K562 (cell line): Measurements from ENCODE around the gene NXF1. TPM values are rescaled to one million over a fixed set of nuclear protein-coding genes. Genes with fewer than 3 reads are reported as not detected.

Source experiments
- ATF7 ChIP-seq: fragments of 450-650 bp; IDR thresholded peaks from 2 replicates; pipeline ENCODE4 v1.7.1; 2014; ENCODE audit warnings: mild to moderate bottlenecking, moderate library complexity
- BRD4 ChIP-seq: fragments of 200-600 bp; sonication (generic); IDR thresholded peaks from 2 replicates; pipeline ENCODE4 v1.6.1; 2017; ENCODE audit warnings: inconsistent platforms
- CCNT2 ChIP-seq: IDR thresholded peaks from 2 replicates; pipeline ENCODE4 v1.6.1; 2011; ENCODE audit warnings: borderline replicate concordance, low read depth, mild to moderate bottlenecking, moderate library complexity, mixed read lengths, low read length; ENCODE audit not compliant: insufficient read length; ENCODE audit errors: extremely low read depth
- CHD2 ChIP-seq: IDR thresholded peaks from 2 replicates; pipeline ENCODE4 v1.6.1; 2011; ENCODE audit warnings: low read depth, low read length
- CREM ChIP-seq: IDR thresholded peaks from 2 replicates; pipeline ENCODE4 v1.6.1; 2014; ENCODE audit warnings: antibody characterized with exemption, low read depth
- HBP1 ChIP-seq: fragments of 450-650 bp; formaldehyde crosslinking; IDR thresholded peaks from 2 replicates; pipeline ENCODE4 v1.4.0; 2022; ENCODE audit warnings: missing genetic modification characterization
- HMBOX1 ChIP-seq: sonication (generic); IDR thresholded peaks from 2 replicates; pipeline ENCODE4 v1.6.1; 2016
- NBN ChIP-seq: fragments of 450-650 bp; IDR thresholded peaks from 2 replicates; pipeline ENCODE4 v1.6.1; 2016; ENCODE audit warnings: low read depth, mild to moderate bottlenecking
- OTX1 ChIP-seq: fragments of 450-650 bp; formaldehyde crosslinking; IDR thresholded peaks from 2 replicates; pipeline ENCODE4 v1.4.0; 2022; ENCODE audit warnings: mild to moderate bottlenecking
- PHB2 ChIP-seq: fragments of 450-650 bp; IDR thresholded peaks from 2 replicates; pipeline ENCODE4 v1.6.1; 2017; ENCODE audit warnings: low read depth
- SIX5 ChIP-seq, 2 experiments: IDR thresholded peaks; 2 replicates each; pipeline ENCODE4 v1.6.1; 2011; ENCODE audit warnings: low read length in 2 of 2, borderline replicate concordance in 1 of 2, low read depth in 1 of 2, mild to moderate bottlenecking in 1 of 2, moderate library complexity in 1 of 2; ENCODE audit not compliant: insufficient read depth in 1 of 2
- SREBF1 ChIP-seq: fragments of 150-350 bp; IDR thresholded peaks from 2 replicates; pipeline ENCODE4 v1.6.1; 2014; ENCODE audit warnings: antibody characterized with exemption, low read depth, low read length, borderline replicate concordance
- THAP7 ChIP-seq: fragments of 250-450 bp; sonication (Bioruptor Pico); IDR thresholded peaks from 2 replicates; pipeline ENCODE4 v1.5.0; 2021
- USF1 ChIP-seq: sonication (generic); formaldehyde crosslinking; IDR thresholded peaks from 2 replicates; pipeline ENCODE4 v1.9.0; 2022; ENCODE audit warnings: mild to moderate bottlenecking, missing genetic modification reagents
- XRCC3 ChIP-seq: fragments of 450-650 bp; IDR thresholded peaks from 2 replicates; pipeline ENCODE4 v1.6.1; 2017; ENCODE audit warnings: mild to moderate bottlenecking, moderate library complexity
- YY1 ChIP-seq, 3 experiments: IDR thresholded peaks; 2 replicates each; pipeline ENCODE4 v1.6.1; 2011; ENCODE audit warnings: low read length in 2 of 3, mild to moderate bottlenecking in 2 of 3, moderate library complexity in 2 of 3, borderline replicate concordance in 1 of 3, control low read depth in 1 of 3, low read depth in 1 of 3; ENCODE audit not compliant: insufficient read depth in 3 of 3, insufficient replicate concordance in 2 of 3, control insufficient read depth in 1 of 3, insufficient read length in 1 of 3; ENCODE audit errors: extremely low read depth in 1 of 3
- ZC3H4 ChIP-seq: sonication (generic); formaldehyde crosslinking; IDR thresholded peaks from 2 replicates; pipeline ENCODE4 v1.9.0; 2021; ENCODE audit warnings: missing genetic modification reagents, borderline replicate concordance
- ZFX ChIP-seq: sonication (generic); formaldehyde crosslinking; IDR thresholded peaks from 2 replicates; pipeline ENCODE4 v1.8.0; 2022; ENCODE audit warnings: mild to moderate bottlenecking, missing genetic modification reagents, moderate library complexity
- polyA plus RNA-seq, 8 experiments: library from polyadenylated mRNA; depleted of rRNA in 4 of 8; stranded (reverse) in 5 of 8; unstranded in 3 of 8; fragments of >200 nt; fragmentation: Nextera tagmentation in 2 of 8; fragmentation: Illumina TruSeq in 1 of 8; extraction: Ambion mirVana in 2 of 8; extraction: Trizol in 1 of 8; gene quantifications; 2 replicates each; pipeline versions ENCODE4 v1.2.1 to v1.2.3, GENCODE V29; 2011 to 2014; ENCODE audit warnings: inconsistent platforms in 1 of 8, missing spikeins in 1 of 8
- total RNA-seq, 7 experiments: library from RNA; depleted of rRNA in 6 of 7; stranded (reverse); fragments of >200 nt in 6 of 7; fragmentation: Illumina TruSeq in 2 of 7; extraction: Trizol in 2 of 7; gene quantifications; 2 replicates each; pipeline versions ENCODE4 v1.2.1 to v1.2.3, GENCODE V29; 2011 to 2021; ENCODE audit warnings: low replicate concordance in 1 of 7
- TF ChIP-seq, protein P1 (sequence below): sonication (generic); formaldehyde crosslinking; IDR thresholded peaks from 2 replicates; pipeline ENCODE4 v1.8.0; 2022; ENCODE audit warnings: mild to moderate bottlenecking, missing genetic modification reagents

The NXF1 gene
- total and polyA plus RNA-seq, 9 of the 15 experiments (the other 6 are each of a cell fraction or from before 2014, with no cell fraction given), result 18.1 to 98.3 (median 35.8) TPM

GRCh38 chr11:62791501-62792201 lies 13.6 kb downstream of the NXF1 start, which contains the start of gene TMEM223 (continued):
- TF ChIP-seq OTX1 (no peak), SIX5 (IDR thresholded peaks at IDR 0.05; ENCODE audit: borderline replicate concordance in 1 of 2, insufficient read depth in 1 of 2, low read depth in 1 of 2, low read length in 2 of 2) (no peak), USF1 (peak; percentile 41; the same call in 1 of the 2 replicates), ZFX (CRISPR knock-in tag) (peak; percentile 83), ATF7 (peak; percentile 48), CHD2 (no peak), ZC3H4 (CRISPR knock-in tag) (no peak), YY1 (IDR thresholded peaks at IDR 0.05; ENCODE audit: borderline replicate concordance in 1 of 3, control insufficient read depth in 1 of 3, extremely low read depth in 1 of 3, insufficient read depth in 3 of 3, insufficient read length in 1 of 3, insufficient replicate concordance in 2 of 3, low read depth in 1 of 3, low read length in 2 of 3) (peak; percentile 75 to 96 (median 92)), HBP1 (no peak), HMBOX1 (no peak), XRCC3 (no peak), THAP7 (CRISPR knock-in tag) (peak; percentile 81), NBN (no peak), SREBF1 (0 out of 2 replicates have a peak, but pooled peaks have one; percentile 10), CCNT2 (peak; percentile 76), CREM (0 out of 2 replicates have a peak, but pooled peaks have one; percentile 5), PHB2 (no peak), BRD4 (no peak)
- TF ChIP-seq, protein P1, sequence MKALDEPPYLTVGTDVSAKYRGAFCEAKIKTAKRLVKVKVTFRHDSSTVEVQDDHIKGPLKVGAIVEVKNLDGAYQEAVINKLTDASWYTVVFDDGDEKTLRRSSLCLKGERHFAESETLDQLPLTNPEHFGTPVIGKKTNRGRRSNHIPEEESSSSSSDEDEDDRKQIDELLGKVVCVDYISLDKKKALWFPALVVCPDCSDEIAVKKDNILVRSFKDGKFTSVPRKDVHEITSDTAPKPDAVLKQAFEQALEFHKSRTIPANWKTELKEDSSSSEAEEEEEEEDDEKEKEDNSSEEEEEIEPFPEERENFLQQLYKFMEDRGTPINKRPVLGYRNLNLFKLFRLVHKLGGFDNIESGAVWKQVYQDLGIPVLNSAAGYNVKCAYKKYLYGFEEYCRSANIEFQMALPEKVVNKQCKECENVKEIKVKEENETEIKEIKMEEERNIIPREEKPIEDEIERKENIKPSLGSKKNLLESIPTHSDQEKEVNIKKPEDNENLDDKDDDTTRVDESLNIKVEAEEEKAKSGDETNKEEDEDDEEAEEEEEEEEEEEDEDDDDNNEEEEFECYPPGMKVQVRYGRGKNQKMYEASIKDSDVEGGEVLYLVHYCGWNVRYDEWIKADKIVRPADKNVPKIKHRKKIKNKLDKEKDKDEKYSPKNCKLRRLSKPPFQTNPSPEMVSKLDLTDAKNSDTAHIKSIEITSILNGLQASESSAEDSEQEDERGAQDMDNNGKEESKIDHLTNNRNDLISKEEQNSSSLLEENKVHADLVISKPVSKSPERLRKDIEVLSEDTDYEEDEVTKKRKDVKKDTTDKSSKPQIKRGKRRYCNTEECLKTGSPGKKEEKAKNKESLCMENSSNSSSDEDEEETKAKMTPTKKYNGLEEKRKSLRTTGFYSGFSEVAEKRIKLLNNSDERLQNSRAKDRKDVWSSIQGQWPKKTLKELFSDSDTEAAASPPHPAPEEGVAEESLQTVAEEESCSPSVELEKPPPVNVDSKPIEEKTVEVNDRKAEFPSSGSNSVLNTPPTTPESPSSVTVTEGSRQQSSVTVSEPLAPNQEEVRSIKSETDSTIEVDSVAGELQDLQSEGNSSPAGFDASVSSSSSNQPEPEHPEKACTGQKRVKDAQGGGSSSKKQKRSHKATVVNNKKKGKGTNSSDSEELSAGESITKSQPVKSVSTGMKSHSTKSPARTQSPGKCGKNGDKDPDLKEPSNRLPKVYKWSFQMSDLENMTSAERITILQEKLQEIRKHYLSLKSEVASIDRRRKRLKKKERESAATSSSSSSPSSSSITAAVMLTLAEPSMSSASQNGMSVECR (CRISPR knock-in tag), result peak; percentile 97
